Superior temporal gyrus (tissue), 1 donor: Measurements from ENCODE around the gene TMEM151A.
"Not testable (repeated sequence)": the region's sequence is repeated elsewhere in the genome, so short reads cannot be mapped to it uniquely, and the experiment has no call there.

Experiments used
- DNase-seq: peaks from one replicate; pipeline ENCODE4 v3.0.0-alpha.2; 2016; ENCODE audit errors: extremely low spot score

The TMEM151A gene

GRCh38 chr11:66309475-66309874 lies 17.8 kb downstream of the TMEM151A start:
- DNase-seq: no peak

DNA sequence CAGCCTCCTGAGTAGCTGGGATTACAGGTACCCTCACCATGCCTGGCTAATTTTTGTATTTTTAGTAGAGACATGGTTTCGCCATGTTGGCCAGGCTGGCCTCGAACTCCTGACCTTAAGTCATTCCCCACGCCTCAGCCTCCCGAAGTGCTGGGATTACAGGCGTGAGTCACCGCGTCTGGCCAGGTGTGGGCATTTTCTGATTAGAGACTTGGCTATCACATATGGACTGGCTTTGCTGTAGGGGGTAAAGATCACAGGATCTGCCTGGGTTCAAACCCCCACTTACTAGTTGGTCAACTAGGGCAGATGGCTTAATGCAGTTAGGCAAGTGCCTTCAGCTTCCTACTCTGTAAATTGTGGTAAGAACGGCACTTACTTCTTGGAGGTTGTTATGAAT lies 18.6 kb downstream of the TMEM151A start:
- DNase-seq: no peak

DNA sequence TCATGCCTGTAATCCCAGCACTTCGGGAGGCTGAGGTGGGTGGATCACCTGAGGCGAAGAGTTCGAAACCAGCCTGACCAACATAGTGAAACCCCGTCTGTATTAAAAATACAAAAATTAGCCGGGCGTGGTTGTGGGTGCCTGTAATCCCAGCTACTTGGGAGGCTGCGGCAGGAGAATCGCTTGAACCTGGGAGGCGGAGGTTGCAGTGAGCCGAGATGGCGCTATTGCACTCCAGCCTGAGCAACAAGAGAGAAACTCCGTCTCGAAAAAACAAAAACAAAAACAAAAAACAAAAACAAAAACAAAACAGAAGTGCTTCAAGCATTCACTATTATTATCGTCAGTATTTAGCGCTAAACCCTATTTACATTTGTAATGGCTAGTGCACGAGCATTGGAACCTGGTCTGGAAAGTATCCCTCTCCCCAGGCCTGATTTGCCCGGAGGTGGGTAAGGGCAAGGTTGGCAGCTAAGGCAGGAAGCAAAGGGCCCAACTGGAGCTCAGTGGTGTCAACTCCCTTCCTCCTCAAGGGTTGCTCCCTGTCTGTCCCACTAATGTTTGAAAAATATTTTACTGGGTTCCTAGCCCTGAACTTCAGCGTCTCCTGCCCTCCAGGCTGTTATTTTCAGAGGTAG lies 19.2 kb downstream of the TMEM151A start:
- DNase-seq: not testable (repeated sequence)

DNA sequence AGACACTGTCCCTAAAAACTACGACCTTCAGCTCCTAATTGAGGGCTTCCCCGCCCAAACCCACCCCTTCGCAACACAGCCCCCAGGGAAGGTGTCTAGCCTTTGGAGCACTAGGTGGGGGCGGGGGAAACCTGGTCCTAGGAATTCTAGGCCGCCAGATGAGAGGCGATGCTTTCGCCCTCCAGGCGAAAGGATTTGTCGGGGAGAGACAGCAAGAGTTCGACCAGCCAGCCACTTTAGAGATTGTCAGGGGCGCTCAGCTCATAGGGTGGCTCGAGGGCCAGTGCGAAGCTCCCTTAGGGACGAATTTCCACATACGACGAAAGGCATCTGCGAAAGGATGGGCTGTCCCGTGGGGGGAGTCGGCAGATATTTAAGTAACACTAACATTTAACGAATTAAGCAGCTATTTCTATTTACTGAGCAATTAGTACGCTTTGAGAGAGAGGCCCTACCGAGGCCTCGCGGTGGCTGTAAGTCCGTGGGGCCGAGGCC lies 19.8 kb downstream of the TMEM151A start:
- DNase-seq: no peak

GRCh38 chr11:66311965-66312548 lies 20.4 kb downstream of the TMEM151A start:
- peak; percentile 85 for DNase-seq

GRCh38 chr11:66312549-66313320 lies 21.0 kb downstream of the TMEM151A start:
- DNase-seq: peak; percentile 81

GRCh38 chr11:66313321-66314185 lies 21.9 kb downstream of the TMEM151A start:
- DNase-seq: no peak

GRCh38 chr11:66314186-66314501 lies 22.4 kb downstream of the TMEM151A start:
- DNase-seq: no peak

DNA sequence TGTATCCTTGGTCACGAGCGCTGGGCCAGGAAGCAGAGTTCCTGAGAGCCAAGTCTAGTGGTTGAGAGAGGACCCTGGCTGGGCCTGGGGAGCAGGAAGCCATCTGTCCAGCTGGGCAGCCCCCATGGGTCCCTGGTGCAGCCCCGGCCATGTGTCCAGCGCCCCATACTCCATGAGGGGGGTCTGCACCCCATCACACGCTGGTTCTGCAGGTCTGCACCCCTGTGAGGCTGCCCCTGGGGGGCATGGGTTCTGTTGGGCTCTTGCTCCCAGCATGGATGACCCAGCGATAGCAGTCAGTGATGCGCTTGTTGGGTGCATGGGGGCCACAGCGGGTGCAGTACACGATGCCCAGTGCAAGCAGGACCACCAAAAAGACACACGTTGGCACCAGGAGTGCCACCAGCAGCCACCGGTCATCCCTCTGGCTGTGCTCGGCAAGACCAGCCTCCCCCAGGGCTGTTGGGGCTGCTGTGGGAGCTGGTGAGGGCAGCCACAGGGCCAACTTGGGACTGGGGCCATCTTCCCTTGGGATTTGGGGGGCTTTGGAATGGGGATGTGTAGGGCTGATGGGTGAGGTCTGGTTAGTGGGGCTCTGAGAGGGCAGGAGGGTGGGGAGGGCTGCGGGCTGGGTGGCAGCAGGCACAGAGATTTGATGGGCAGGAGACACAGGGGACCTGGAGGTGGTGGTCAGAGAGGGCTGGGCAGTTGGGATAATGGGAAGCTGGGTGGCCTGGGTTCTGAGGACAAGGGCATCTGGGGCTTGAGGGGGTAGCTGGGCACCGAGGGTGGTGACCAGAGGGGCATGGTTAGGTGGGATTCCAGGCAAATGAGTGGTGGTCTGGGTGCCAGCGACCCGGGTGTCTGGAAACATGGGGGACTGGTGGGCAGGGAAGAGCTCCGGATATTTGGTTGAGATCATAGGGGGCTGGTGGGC lies 23.1 kb downstream of the TMEM151A start:
- DNase-seq: no peak

DNA sequence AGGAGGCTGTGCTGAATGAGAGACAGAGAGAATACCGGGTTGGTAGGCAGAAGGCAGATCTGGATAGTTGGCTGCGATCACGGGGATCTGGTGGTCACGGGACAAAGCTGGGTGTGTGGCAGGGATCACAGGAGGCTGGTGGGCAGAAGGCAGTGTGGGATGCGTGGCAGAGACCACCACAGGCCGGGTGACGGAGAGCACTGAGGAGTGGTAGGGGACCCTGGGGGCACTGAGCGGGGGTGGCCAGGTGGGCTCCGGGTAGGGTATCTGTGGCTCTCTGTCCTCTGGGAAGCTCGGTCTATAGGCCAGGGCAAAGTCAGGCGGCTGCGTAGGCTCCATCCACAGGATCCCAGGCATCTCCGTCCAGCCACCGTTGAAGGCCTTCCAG lies 23.8 kb downstream of the TMEM151A start:
- DNase-seq: no peak

- DNase-seq: no peak
These were observed 24.5 kb downstream of the TMEM151A start for GRCh38 chr11:66315921-66316811.

DNA sequence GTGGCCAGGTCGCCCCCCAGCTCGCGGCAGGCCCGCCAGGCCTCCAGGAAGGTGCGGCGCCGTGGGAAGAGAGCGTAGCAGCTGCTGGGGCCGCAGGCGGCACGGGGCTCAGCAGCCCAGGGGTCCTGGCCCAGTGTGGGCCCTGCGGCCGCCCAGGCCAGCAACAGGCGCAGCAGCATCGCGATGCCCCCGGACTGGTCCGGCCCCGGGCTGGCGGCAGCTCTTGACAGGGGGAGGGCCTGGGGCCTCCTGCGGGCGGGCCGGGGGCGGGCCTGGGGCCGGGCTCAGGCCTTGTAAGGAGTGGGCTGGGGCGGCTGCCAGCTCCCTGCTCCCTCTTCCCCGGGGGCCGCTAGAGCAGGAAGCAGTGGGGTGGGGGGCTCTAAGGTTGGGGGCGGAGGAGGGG lies 25.2 kb downstream of the TMEM151A start, which contains the start of gene CD248:
CD248 (minus strand) TSS at position 196 of the 403 bp plus-strand sequence; CDS start at position 179, 17 bp downstream.
- no peak for DNase-seq

- no peak for DNase-seq
These were observed 25.6 kb downstream of the TMEM151A start for GRCh38 chr11:66317322-66317722.

- DNase-seq: no peak
These were observed 26.3 kb downstream of the TMEM151A start for GRCh38 chr11:66317723-66318599.

DNA sequence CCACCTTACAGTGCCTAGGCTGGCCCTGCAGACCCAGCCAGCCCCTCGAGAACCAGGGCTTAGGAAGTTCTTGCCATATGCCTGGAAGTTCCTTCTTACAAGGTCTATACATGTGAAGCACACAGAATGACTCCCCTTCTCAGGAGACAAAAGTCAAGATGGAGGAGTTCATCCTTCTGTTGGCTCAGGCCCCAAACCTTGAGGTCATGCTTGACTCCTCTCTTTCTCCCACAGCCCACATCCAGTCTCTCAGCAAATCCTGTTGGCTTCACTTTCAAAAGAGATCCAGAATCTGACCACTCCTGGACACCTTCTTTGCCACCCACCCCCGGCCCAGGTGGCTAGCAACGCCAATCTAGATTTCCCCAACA lies 26.9 kb downstream of the TMEM151A start:
- DNase-seq: no peak

GRCh38 chr11:66320289-66320688 lies 28.6 kb downstream of the TMEM151A start:
- not testable (repeated sequence) for DNase-seq

- DNase-seq: not testable (repeated sequence)
These were observed 29.1 kb downstream of the TMEM151A start for GRCh38 chr11:66320748-66321147.

DNA sequence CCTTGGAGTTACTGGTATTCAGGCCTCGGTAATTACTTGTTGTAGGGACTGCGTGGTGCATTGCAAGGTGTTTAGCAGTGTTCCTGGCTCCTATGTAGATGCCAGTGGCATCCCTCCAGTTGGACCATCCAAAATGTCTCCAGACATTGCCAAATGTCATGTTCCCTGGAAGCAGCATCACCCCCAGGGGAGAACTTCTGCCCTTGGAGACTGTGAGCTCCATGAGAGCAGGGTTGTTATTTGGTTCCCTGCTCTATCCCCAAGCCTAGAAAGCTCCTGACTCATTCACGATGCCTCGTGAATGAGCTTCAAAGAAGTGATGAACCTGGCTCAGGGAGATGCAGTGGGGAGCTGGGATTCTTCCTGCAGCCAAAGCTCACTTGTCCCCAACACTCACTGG lies 29.9 kb downstream of the TMEM151A start:
- no peak for DNase-seq
